Testis (tissue), 3 donors: ENCODE results near the gene SLC35B1. TPM values are rescaled to one million over a fixed set of nuclear protein-coding genes. Genes with fewer than 3 reads are reported as not detected.

Experiments used
- DNase-seq: peaks from one replicate; pipeline ENCODE4 v3.0.0-alpha.2; 2019
- H3K27ac ChIP-seq, 2 donors: fragments of 200-600 bp; sonication (generic); one replicate each; pipeline ENCODE4 v1.5.1; 2019
- H3K27me3 ChIP-seq: fragments of 200-600 bp; sonication (generic); one replicate; pipeline ENCODE4 v1.5.1; 2019
- H3K36me3 ChIP-seq: fragments of 200-600 bp; sonication (generic); one replicate; pipeline ENCODE4 v1.5.1; 2017; ENCODE audit warnings: low read depth; ENCODE audit errors: missing control alignments
- H3K4me1 ChIP-seq: fragments of 200-600 bp; sonication (generic); one replicate; pipeline ENCODE4 v1.5.1; 2019
- H3K4me3 ChIP-seq, 2 donors: fragments of 200-600 bp; sonication (generic); one replicate each; pipeline ENCODE4 v1.5.1; 2017 to 2019
- H3K9me3 ChIP-seq: fragments of 200-600 bp; sonication (generic); one replicate; pipeline ENCODE4 v1.5.1; 2017
- CTCF ChIP-seq, 3 experiments: fragments of 450-650 bp in 2 of 3; fragments of 200-600 bp in 1 of 3; sonication (generic) in 1 of 3; IDR thresholded peaks; one replicate each; pipeline ENCODE4 v1.5.1; 2016 to 2019; ENCODE audit warnings: antibody characterized with exemption in 3 of 3, mild to moderate bottlenecking in 2 of 3, moderate library complexity in 1 of 3
- POLR2A ChIP-seq: fragments of 450-650 bp; IDR thresholded peaks from one replicate; pipeline ENCODE4 v1.6.1; 2017; ENCODE audit warnings: antibody characterized with exemption, mild to moderate bottlenecking, moderate library complexity
- WGBS, 2 donors: methylation state at CpG; one replicate each; pipeline ENCODE4 v1.1.5; 2018; 5-methylcytosine and 5-hydroxymethylcytosine counted together
- intact Hi-C: fragments of 100-400 bp; cut with DNase I; formaldehyde crosslinking; loops from one replicate; pipeline ENCODE4 v1.15.1; 2023; ENCODE audit warnings: low total_unique reads
- polyA plus RNA-seq: library from polyadenylated mRNA; stranded (reverse); fragments of 350-450 nt; fragmentation: Illumina TruSeq; extraction: RNeasy Lipid Tissue Mini Kit (QIAGEN cat#74804); gene quantifications from one replicate; pipeline ENCODE4 v1.2.3, GENCODE V29; 2014; ENCODE audit warnings: low read depth, low replicate concordance; ENCODE audit not compliant: insufficient read depth
- total RNA-seq, 2 donors: library from RNA; depleted of rRNA; stranded (reverse); fragments of >200 nt; gene quantifications; one replicate each; pipeline ENCODE4 v1.2.3, GENCODE V29; 2016

Gene SLC35B1
- total and polyA plus RNA-seq, 3 donors from 2014 or later, result 39.9 to 66.3 (median 45.4) TPM

DNA sequence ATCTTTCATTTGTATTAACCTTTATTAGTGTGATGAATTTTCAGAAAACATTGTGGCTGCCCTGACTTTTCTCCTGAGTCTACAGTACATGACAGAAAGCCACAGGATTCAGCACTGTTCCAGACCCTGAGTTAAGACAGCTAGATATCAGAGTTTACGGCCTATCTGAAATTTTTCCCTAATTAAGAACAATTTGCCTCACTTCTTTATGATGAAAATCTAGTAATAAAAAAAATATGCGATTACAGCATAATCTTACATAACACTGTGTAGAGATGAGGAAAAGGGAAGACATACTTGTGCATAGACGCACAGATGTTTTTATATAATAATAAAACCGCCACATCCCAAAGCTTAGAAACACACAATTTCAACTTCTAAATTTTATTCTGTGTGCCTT, 37.1 kb downstream of the SLC35B1 start:
- Histone ChIP-seq H3K27ac (no peak overlapping the region), H3K4me1 (peaks cover 9% of the 10 kb centered on the region), H3K4me3 (no peak overlapping the region), H3K9me3 (no peaks in the 10 kb centered on the region), H3K36me3 (no peaks in the 10 kb centered on the region), H3K27me3 (no peaks in the 10 kb centered on the region)
- intact Hi-C loops, result no loop called here
- DNase-seq, result no peak
- WGBS, 2 donors, result 68 to 77% methylated on average over 4 of the region's 4 CpGs
- TF ChIP-seq POLR2A, result no peak
- no peak for TF ChIP-seq CTCF (IDR thresholded peaks at IDR 0.05)

- WGBS, 2 donors, result 80 to 81% methylated on average over 1 of the region's 1 CpG
- H3K4me3 ChIP-seq, result no peak overlapping the region
- DNase-seq, result no peak
- no peaks in the 10 kb centered on the region for H3K36me3 ChIP-seq
- TF ChIP-seq POLR2A, result no peak
- no peak for TF ChIP-seq CTCF (IDR thresholded peaks at IDR 0.05)
- H3K4me1 ChIP-seq, result peaks cover 10% of the 10 kb centered on the region
- no peaks in the 10 kb centered on the region for H3K27me3 ChIP-seq
- no peak overlapping the region for H3K27ac ChIP-seq
- intact Hi-C loops, result no loop called here
- H3K9me3 ChIP-seq, result no peaks in the 10 kb centered on the region
Measured at GRCh38 chr17:49670002-49670401, 37.8 kb downstream of the SLC35B1 start.

DNA sequence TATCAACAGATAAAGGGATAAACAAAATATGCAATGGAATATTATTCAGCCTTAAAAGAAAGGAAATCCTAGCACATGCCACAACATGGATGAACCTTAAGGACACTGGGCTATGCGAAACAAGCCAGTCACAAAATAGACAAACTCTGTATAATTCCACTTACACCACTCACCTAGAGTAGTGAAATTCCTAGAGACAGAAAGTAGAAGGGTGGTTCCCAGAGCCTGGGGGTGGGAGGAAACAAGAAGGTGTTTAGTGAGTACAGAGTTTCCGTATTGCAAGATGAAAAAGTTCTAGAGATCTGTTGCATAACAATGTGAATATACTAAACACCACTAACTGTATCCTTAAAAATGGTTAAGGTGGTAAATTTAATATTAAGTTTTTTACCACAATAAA, 39.9 kb downstream of the SLC35B1 start:
- Histone ChIP-seq H3K4me1 (peaks cover 8% of the 10 kb centered on the region), H3K27me3 (no peaks in the 10 kb centered on the region), H3K36me3 (no peaks in the 10 kb centered on the region), H3K4me3 (no peak overlapping the region), H3K27ac (no peak overlapping the region), H3K9me3 (no peaks in the 10 kb centered on the region)
- TF ChIP-seq POLR2A, result no peak
- no peak for TF ChIP-seq CTCF (IDR thresholded peaks at IDR 0.05)
- intact Hi-C loops, result no loop called here
- 78 to 83% methylated on average over 2 of the region's 2 CpGs for WGBS, 2 donors
- DNase-seq, result no peak

GRCh38 chr17:49664706-49665211, 43.0 kb downstream of the SLC35B1 start:
- 88 to 89% methylated on average over 3 of the region's 3 CpGs for WGBS, 2 donors
- intact Hi-C loops, result no loop called here
- DNase-seq, result no peak
- Histone ChIP-seq H3K4me1 (peaks cover 3% of the 10 kb centered on the region), H3K9me3 (no peaks in the 10 kb centered on the region), H3K27me3 (no peaks in the 10 kb centered on the region), H3K27ac (no peak overlapping the region), H3K36me3 (no peaks in the 10 kb centered on the region), H3K4me3 (no peak overlapping the region)
- no peak for TF ChIP-seq CTCF (IDR thresholded peaks at IDR 0.05)
- no peak for TF ChIP-seq POLR2A

DNA sequence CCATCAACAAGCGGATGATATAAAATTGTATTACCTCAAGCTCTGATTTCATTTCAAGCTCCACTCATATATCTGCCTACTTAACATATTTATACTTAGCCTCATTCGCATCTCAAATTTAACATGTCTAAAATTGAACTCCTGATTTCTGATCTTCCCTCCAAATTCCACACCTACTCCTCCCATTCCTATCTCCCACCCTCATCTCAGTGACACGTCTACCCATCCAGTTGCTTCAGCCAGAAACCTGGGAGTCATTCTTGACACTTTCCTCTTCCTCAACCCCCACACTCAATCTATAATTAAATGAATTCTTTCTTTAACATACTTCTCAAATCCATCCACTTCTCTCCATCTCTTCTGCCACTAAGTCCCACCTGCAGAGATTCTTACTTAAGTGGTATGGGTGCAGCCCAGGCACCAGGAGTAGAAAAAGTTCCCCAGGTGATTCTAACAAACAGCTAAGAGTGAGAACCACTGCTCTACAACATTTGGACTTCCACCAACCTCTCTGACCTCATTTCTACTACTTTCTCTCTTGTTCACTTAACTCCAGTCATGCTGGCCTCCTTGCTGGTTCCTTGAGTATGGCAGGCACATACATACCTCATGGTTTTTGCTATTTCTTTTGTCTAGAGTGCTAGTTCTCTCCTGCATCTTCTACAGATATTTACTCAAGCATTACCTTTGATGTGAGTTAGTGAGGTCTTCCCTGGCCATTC, 47.9 kb downstream of the SLC35B1 start:
- H3K4me1 ChIP-seq, result peaks cover 5% of the 10 kb centered on the region
- WGBS, 2 donors, result 83 to 85% methylated on average over 3 of the region's 3 CpGs
- H3K36me3 ChIP-seq, result no peaks in the 10 kb centered on the region
- H3K27me3 ChIP-seq, result no peaks in the 10 kb centered on the region
- no peak overlapping the region for H3K4me3 ChIP-seq
- TF ChIP-seq POLR2A (no peak), CTCF (IDR thresholded peaks at IDR 0.05) (no peak)
- H3K9me3 ChIP-seq, result no peaks in the 10 kb centered on the region
- intact Hi-C loops, result no loop called here
- DNase-seq, result no peak
- H3K27ac ChIP-seq, result no peak overlapping the region
